CD1c-positive myeloid dendritic cell (primary cell): ENCODE measurements around the gene CAPN9.

Experiments used
- DNase-seq: peaks from one replicate; pipeline ENCODE4 v3.0.0-alpha.2; 2016; ENCODE audit errors: extremely low spot score

Gene CAPN9

DNA sequence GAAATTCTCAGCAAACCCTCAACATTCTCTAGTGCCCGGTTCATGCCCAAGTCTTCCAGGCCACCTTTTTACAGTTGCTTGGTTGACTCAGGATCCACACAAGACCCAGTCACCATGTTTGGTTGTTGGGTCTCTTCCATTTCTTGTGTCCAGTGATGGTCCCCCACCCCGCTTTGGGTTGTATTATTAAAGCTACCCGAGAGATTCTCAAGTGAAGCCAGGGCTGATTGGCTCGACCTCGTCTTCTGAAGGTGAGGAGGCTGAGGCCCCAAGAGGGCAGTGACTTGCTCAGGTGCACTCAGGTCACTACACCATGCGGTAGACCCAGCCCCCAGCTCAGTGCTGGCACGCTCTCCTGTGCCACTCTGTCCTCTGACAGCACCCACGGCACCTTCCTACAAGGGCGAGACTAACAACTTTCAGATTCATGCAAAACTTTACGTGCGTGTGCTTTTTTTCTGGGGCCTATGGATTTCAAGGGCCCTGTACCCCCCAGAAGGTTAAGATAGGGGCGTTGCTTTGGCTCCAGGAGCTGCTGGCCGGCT, 50.3 kb downstream of the CAPN9 start:
- no peak for DNase-seq

DNA sequence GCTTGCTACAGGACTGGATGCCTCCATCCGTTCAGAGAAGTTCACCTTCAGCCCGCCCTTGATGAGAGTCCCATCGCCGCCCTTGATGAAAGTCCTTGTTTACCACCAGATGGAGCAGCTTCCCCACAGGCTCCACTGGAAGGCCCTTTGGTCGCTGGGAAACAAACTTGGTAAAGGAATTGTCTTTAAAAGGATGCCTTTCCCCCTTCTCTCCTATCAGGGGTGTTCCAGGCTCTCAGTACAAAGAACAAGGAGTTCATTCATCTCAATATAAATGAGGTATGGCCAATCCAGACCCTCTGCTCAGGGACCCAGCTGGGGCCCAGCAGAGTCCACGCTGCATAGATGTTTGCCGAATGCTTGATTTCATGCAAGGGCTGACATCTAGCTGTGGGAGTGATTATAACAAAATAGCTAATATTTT, 50.8 kb downstream of the CAPN9 start:
- DNase-seq = no peak

DNA sequence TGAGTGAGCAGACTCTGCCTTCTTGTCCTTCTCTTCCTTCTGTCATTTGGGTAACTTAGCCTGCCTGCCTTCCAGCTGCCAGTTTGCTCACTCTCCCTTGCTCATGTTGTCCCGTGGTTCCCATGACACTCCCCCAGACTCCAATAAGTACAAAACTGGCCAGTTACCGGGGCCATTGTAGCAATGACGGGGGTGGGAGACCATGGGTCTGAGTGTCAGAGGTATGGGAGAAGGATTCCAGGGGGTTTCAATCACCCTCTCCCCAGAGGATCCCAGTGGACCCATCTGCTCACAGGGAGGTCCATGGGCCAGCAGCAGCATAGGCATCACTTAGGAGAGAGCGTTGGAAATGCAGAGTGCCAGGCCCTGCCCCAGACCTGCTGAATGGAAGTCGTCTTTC, 51.3 kb downstream of the CAPN9 start:
- no peak for DNase-seq

DNA sequence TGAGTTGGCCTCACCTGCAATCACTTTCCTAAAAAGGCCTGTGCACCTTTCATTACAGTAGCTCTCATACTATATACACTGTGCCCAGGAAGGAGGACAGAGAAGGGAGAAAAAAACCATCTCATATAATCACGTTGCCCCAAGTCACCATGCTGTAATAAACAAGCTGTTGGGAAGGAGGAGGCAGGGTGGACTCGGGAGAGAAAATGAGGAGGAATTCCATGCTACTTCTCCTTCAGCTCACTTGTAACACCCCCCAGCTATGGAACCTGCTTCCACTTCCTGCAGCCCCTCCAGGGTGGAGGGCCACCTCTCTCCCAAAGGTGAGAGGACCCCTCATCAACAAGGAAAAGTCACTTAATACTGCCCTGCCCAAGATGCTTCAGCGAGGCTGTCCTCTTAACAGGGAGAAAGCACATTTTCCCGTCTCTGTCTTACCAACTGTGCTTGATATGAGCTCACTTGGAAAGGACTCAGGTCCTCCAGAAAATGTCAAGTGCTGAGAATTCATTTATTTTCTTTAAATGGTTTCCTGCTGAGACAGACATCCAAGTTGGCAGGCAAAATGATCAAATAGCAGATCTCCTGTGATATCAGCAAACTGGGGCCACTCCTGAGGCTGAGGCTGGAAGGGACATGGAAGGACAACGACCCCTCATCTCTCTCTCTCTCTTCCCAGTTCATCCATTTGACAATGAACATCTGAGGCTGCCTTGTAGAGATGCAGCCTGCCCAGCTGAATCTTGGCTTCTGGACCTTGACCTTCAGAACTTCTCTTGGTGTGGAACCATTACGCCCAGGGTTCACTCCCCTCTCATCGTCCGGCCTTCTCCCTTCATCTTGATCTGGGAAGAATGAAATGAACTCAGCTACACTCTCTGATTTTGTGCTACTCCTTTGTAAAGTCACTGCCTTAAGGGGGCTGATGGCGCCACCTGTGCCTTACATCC, 54.0 kb downstream of the CAPN9 start:
- no peak for DNase-seq

DNA sequence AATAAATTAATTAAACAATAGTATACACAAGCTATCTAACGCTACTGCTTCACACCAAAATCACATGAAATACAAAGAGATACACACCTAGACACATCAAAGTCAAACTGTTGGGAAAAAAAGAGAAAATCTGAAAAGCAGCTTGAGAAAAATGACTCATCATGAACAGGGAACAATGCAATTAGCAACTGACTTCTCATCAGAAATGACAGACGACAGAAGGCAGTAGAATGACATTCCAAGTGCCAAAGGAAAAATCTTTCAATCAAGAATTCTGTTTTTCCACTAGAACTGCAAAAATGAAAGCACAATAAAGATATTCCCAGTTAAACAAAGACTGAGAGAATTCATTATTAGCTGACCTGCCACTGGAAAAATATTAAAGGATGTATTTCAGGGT, 57.2 kb downstream of the CAPN9 start:
- DNase-seq = no peak

DNA sequence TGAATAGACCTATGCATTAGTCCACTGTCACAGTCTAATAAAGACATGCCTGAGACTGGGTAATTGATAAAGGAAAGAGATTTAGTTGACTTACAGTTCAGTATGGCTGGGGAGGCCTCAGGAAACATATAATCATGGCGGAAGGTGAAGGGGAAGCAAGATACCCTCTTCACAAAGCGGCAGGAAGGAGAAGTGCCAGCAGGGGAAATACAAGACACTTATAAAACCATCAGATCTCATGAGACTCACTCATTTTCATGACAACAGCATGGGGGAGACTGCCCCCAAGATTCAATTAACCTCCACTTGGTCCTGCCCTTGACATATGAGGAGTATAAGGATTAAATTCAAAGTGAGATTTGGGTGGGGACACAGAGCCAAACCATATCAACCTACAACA, 59.4 kb downstream of the CAPN9 start:
- DNase-seq = no peak

DNA sequence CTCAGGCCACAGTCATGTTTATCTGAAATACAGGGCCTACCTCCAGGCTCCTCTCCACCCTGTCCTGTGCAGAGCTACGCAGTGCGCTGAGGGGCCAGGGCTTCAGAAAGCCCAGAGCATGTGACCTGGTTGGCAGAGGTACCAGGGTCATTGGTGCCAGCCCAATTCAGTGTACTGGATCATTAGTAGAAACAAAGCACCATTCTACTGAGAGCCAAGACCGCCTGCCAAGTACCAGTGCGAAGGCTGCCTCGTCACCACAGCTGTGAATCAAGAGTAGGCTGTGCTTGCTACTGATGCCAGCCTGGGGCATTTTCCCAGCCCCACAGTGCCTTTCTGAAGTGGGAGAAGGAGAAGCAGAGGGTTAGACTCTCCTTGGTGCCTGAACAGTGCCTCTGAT, 59.8 kb downstream of the CAPN9 start:
- no peak for DNase-seq

DNA sequence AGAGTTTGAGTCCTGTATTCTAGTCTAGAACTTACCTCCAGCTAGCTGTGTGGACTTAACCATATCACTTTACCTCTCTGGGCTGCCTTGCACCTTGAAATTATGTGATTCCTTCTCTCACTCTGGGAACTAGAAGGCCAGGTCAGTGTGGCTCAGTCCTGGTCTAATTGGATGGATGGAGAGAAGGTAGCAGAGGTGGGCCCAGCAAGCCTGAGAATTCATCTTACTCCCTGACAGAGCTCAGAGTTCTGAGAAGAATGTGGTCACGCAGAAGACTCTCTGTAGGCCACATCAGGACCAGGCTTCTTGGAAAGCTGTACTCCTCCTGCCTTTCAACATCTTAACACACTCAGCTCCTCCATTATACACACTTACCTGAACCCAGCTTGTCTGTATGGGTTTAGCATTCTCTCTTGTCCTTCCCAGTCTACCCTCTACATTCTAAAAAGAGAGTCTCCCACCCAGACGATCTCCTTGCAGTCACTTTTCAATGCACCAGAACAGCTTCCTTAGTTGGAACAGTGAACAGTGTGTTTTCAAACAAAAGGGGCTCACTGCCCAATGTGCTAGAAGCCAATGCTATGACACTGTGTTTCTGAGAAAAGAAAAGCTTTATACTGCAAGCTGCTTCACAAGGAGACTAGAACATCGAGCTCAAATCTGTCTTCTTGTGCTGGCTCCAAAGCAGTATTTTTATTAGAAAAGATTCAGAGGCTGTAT, 60.5 kb downstream of the CAPN9 start:
- DNase-seq = no peak

DNA sequence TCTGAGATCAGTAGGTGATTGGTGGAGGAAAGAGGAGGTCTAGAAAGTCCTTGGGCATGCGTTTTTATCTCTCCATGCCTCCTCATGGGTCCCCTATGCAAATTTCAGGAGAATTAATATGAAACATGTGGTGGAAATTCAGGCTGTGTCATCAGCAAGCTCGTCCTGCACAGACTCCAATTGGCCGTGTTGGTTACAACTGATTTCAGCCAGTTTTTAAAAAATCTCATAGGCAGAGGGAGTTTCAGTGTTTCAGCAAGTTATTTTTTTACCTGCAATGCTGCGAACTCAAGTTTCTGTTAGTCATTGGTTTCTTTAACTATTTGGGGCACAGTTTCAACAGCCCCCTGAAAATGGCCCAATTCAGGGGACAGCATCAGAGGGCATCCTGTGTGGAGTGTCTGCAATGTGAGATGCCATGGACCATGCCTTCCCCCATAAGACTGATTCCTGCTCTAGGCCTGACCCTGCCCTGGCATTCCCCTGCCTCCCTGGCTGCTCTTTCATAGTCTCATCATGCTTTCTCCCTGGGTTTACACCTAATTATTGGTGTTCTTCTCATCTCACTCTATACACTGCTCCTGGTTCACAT, 61.2 kb downstream of the CAPN9 start:
- DNase-seq = no peak

DNA sequence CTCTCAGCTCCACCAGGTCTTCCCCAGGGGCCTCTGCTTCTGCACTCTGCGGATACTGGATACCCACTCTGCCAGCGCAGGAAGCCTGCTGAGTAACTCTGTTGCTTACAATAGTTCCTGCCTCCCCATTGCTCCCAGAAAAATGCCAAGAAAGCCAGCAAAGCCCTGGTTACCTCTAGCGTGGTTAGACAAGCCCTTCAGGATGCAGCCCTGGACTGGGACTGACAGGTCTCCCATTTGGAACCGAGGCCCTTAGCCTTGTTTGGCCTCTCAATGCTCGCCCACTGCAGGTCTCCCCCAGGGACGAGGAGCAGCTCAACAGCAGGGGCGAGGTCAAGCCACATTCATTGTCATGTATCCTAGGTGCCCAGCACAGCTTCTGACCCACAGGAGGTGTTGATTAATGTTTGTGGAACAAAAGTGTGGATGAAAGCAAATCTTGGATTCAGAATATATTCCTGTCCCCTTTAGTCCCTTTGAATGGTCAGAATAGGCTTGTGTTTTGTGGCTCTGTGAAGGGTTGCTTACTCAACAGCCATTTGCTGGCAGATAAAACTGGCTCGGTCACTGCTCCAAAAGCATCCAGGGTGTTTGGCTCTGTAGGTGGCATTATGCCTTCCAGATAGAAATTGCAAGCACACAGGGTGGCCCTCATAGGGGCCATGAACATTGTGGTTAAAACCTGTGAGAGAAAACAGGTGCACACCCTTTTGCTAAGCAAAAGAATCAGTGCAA, 62.2 kb downstream of the CAPN9 start:
- DNase-seq = no peak

DNA sequence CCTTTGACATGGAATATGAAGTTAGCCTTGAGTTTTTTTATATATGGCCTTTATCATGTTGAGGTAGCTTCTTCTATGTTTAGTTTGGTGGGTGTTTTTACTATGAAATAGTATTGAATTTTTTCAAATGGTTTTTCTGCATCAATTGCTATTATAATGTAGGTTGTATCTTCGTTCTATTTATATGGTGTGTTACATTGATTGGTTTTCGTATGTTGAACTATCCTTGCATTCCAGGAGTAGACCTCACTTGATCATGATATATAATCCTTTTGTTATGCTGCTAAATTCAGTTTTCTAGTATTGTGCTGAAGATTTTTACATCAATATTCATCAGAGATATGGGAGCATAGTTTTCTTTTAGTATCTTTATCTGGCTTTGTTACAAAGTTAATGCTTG, 65.4 kb downstream of the CAPN9 start:
- no peak for DNase-seq

DNA sequence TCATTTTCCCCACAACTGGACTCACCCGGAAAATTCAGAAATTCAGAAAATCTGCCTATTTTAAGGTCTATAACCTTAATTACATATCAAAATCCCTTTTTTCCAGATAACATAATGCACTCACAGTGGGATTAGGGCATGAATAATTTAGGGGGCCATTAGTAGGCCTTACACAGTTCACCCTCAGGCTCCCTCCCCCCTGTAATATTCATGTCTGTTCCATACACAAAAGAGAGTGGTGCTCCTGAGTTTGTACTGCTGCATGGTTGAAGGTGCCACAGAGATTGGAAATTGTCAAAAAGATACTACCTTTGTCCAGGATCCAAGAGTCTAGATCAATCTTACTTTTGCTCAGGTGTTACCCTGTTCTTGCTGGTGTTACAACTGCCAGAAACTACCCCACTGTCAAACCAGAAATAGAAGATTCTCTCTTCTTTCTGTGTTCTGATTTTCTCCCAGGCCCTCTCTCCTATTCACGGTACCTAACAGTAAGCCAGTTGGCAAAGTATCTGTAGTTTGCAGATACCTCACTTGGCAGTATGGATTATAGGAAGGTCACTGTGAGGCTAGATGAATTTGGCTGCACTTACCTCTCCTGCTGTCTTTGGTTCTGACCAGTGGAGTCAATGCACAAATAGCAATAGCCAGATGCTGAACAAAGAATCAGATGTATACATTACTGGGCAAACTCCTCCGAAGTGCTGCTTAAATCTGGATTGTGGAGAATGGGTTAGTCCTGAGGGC, 67.9 kb downstream of the CAPN9 start:
- no peak for DNase-seq

DNA sequence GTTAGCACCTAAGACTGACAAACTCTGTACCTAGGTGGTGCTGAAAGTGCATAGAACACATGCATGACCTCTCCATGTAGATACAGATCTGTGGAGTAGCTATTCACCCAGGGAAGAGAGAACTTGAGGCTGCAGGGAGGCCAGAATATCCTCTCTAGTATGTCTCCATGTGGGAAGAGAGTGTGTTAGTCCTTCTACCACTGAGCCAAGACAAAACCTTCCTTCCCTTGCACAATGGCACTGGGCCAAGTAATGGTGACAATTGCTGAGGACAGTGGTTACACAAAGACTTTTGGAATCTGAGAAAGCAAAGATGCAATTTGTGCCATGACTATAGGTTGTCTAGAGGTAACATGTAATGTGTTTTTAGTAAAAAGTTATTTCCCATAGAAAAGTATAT, 68.8 kb downstream of the CAPN9 start:
- DNase-seq = no peak

DNA sequence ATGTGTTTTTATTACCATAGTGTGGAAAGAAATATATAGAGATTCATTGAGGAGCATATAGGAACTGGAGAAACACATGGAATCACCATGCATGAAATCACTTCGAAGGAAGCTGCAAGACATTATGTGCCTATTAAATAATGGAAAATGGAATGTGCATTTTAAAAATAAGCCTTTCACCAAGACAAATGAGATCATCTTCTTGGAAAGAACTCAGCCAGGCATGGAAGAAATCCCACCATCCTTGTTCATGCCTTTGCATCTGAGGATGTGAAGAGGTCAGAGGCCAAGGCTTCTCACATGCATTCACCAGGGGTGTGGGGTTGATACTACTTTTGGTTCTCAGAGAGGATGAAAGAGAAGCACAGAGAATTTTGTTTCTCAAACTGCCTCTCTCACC, 71.2 kb downstream of the CAPN9 start:
- no peak for DNase-seq

DNA sequence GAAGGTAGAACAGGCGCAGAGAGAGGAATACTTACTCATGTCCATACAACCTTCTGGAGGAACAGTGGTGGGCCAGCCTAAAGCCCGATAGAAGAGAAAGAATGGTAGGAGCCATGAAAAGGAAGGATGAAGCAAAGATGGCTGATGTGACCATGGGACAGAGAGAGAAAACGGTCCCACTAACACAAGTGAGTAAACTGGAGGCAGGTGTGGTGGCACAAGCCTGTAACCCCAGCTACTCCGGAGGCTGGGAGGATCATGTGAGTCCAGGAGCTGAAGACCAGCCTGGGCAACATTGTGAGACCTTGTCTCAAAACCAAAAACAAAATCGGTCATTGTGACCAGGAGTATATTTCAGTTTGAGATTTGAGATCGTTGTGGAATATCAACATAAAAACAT, 71.7 kb downstream of the CAPN9 start:
- DNase-seq = no peak

DNA sequence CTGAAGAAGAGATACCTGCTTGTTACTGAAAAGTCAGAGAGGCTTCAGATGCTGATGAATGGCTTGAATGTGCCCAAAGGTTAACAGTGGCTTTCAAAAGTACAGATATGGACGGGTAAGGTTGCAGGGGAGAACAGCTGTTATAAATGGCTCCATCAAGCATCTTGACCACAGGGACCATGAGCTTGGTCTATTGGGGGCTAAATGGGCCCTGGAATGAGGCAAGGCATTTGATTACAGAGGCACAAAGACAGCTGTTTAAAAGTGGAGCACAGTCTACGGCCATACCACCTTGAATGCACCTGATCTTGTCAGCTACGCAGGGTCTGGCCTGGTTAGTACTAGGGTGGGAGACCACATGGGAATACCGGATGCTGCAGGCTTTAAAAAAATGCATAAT, 72.8 kb downstream of the CAPN9 start:
- no peak for DNase-seq

DNA sequence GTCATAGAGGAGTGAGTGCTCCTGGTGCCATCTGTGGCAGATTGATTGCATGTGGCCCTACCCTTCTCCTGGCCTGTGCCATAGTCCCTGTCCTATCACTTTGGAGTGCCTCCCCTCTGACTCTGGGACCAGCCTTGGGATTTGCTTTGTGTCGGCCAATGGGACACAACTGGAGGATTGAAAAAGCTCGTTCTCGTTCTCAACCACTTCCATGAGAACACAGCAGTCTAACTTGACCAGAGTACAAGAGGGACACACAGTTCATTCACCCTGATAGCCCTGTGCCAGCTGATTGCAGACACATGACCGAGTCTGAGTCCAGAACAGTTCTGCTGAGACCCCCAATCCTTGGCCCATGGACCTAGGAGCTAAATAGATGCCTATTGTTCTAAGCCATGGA, 73.4 kb downstream of the CAPN9 start:
- DNase-seq = no peak

DNA sequence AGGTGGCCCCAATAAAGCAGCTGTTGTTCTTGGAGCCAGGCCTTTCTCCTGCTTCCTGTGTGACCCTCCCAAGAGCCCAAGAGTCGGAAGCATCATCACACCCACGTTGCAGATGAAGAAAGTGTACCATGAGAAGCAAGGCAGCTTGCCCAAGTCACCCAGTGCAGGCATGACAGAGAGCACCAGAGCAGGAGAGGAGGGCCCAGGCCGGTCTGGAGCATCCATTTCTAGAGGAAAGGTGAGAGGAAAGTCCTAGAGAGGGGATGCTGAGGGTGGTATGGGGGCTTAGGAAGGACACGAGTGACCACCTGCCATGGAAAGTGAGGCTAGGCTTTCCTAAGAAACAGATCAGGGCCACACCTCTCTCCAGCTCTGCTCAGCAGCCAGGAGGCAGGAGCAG, 74.2 kb downstream of the CAPN9 start:
- no peak for DNase-seq

DNA sequence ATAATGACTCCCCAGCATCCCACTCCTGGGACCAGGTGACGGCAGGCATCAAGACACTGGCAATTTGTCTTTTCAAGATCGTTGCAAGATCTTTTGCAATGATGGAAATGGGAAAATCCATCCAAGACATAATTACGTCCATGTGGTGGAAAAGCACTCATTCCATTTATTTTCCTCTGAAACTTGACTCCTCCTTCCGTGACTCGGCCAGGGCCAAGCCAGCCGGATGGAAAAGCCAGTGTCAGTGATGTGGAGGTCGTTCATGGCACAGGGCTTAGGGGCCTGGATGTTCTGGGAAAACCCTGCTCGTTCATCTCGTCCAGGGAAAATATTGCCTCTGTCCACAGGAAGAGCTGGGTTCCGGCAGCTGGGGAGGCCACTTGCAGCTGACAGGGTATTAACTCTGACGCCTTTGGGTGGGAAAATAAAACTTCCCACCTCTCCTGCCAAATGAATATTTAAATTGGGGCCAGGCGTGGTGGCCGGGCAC, 74.9 kb downstream of the CAPN9 start:
- no peak for DNase-seq

DNA sequence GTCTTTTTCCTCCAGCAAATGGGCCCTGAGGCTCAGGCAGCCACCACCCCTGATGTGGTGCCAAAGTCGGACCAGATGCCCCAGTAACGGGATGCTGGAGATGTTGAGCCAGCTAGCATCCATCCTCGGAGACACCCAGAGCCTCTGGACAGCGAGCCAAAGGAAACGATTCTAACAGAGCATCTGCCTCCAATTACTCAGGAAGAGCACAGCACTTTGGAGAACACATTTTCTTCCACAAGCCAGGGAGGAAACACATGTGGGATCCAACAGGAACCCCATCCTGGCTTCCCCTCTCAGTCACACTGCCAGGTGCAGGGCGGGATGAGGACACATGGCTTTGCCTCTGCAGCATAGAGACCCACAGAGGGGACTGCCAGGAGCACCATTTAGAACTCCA, 76.2 kb downstream of the CAPN9 start:
- no peak for DNase-seq

DNA sequence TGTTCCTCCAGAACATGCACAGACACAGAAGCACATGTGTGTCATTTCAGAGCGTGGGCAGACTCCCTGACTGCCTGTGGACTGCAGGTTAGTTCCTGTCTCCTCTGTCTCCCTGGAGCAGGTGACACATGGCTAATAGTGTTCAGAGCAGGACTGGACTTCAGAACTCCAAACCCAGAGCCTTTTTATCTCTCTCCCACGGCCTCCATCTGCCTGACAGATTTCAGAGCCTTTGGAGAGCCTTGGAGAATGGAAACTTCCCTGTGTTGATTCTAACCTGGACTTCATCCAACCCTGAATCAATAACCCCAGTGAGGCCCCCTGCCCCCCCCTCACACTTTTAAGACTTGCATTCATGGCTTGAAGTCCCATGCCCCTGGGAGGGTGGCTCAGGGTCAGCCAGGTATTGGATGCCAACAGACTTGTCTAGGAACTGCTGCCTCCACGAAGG, 76.8 kb downstream of the CAPN9 start:
- no peak for DNase-seq
